Heart left ventricle (tissue), 13 donors: ENCODE results near the gene FKBP11.

Experiments
- CTCF ChIP-seq, 12 donors: fragments of 200-600 bp; sonication (generic) in 4 of 12; IDR thresholded peaks; one replicate each; pipeline versions ENCODE4 v1.5.0 to v1.8.0; 2018 to 2022; ENCODE audit warnings: antibody characterized with exemption in 12 of 12, mild to moderate bottlenecking in 5 of 12
- POLR2A ChIP-seq, 2 donors: fragments of 450-650 bp; IDR thresholded peaks; one replicate each; pipeline ENCODE4 v1.6.1; 2017; ENCODE audit warnings: antibody characterized with exemption in 2 of 2, mild to moderate bottlenecking in 2 of 2, moderate library complexity in 2 of 2
- donor health status: ischemic (EF 13 %, LVEDD 7.1; RV severe dilation, severe dysfunction).
- donor health status: DM: no; HTN: yes; CAD: no.
- donor health status: DM: no; HTN: no; CAD: no.
- donor health status: ischemic (EF 25% LVEDD 6.9; RV normal size, moderate dysfunction).
- donor health status: ischemic (EF 25% LVEDD 5.7; RV mildly dilated, moderate dysfunction).
- donor health status: ischemic (EF 35%, LVEDD 5.7; RV mildly dilated, moderate dysfunction).
- donor health status: nonischemic (EF 11% LVEDD 7.7; RV severe dilation, severe dysfunction).
- donor health status: DM: yes; HTN: yes; CAD: no.
- donor health status: PGD.
- donor health status: ischemic (EF 29% LVEDD 5.4; RV normal size, mild dysfunction).
- donor health status: nonischemic (EF 23%, LVEDD 6.1; RV moderate dilation, normal function).

GRCh38 chr12:48968467-48968866, 43.2 kb upstream of the FKBP11 start:
- TF ChIP-seq CTCF (IDR thresholded peaks at IDR 0.05): no peak
- no peak for TF ChIP-seq POLR2A (IDR thresholded peaks at IDR 0.05)
